PC-3 (cell line): ENCODE data around the gene RIGI. TPM values are rescaled to one million over a fixed set of nuclear protein-coding genes. Genes with fewer than 3 reads are reported as not detected.

Source experiments
- ATAC-seq: fragments of 200-7000 bp; cut with Tn5 transposase; 2 replicates; pipeline ENCODE4 v1.9.1; 2020; ENCODE audit warnings: mild to moderate bottlenecking, moderate library complexity
- BruUV-seq: library from RNA; stranded (reverse); fragments of 400-500 nt; replicated peaks from 2 replicates; lab custom pipeline; 2021; lab: Mats Ljungman, UMichigan
- CTCF ChIA-PET: fragments of 300-600 bp; sonication (Branson Sonifier 250); formaldehyde crosslinking; loops from one replicate; lab custom pipeline; 2022; ENCODE audit warnings: antibody characterized with exemption; lab: Charles Lee
- POLR2A ChIA-PET: fragments of 300-600 bp; sonication (Branson Sonifier 250); formaldehyde crosslinking; loops from one replicate; lab custom pipeline; 2022; ENCODE audit warnings: antibody characterized with exemption; ENCODE audit not compliant: unreplicated experiment; lab: Charles Lee
- DNase-seq: peaks from one replicate; pipeline ENCODE4 v3.0.0-alpha.2; 2015
- H2AFZ ChIP-seq: fragments of 300-600 bp; sonication (generic); 2 replicates; pipeline ENCODE4 v1.6.0; 2016; ENCODE audit warnings: antibody characterized with exemption, low read length
- H3F3A ChIP-seq: fragments of 300-600 bp; sonication (generic); one replicate; pipeline ENCODE4 v1.6.0; 2017; ENCODE audit warnings: antibody characterized with exemption, low read length, control low read depth, mild to moderate bottlenecking; ENCODE audit not compliant: unreplicated experiment
- H3K27ac ChIP-seq: fragments of 300-600 bp; sonication (generic); 2 replicates; pipeline ENCODE4 v1.5.1; 2016; ENCODE audit warnings: mild to moderate bottlenecking, low read length
- H3K27me3 ChIP-seq: fragments of 300-600 bp; sonication (generic); 2 replicates; pipeline ENCODE4 v1.6.1; 2016; ENCODE audit warnings: low read length, mixed read lengths
- H3K36me3 ChIP-seq: fragments of 300-600 bp; sonication (generic); 2 replicates; pipeline ENCODE4 v1.6.1; 2016; ENCODE audit warnings: low read depth, mixed run types, low read length, mixed read lengths
- H3K4me1 ChIP-seq: fragments of 300-600 bp; sonication (generic); 2 replicates; pipeline ENCODE4 v1.5.1; 2016; ENCODE audit warnings: low read length; ENCODE audit not compliant: insufficient read depth
- H3K4me2 ChIP-seq: fragments of 300-600 bp; sonication (generic); 2 replicates; pipeline ENCODE4 v1.6.0; 2016; ENCODE audit warnings: low read length
- H3K4me3 ChIP-seq: fragments of 300-600 bp; sonication (generic); 2 replicates; pipeline ENCODE4 v1.5.1; 2016; ENCODE audit warnings: mild to moderate bottlenecking, low read length, mixed read lengths
- H3K79me2 ChIP-seq: fragments of 300-600 bp; sonication (generic); 2 replicates; pipeline ENCODE4 v1.6.1; 2017; ENCODE audit warnings: low read length, mixed read lengths
- H3K9ac ChIP-seq: fragments of 300-600 bp; sonication (generic); 2 replicates; pipeline ENCODE4 v1.6.0; 2016; ENCODE audit warnings: mild to moderate bottlenecking, low read length
- H3K9me2 ChIP-seq: fragments of 300-600 bp; sonication (generic); replicated peaks from 2 replicates; pipeline ENCODE4 v1.6.1; 2016; ENCODE audit warnings: mixed run types, low read length, mixed read lengths
- H3K9me3 ChIP-seq: fragments of 300-600 bp; sonication (generic); 2 replicates; pipeline ENCODE4 v1.6.1; 2016; ENCODE audit warnings: low read length, mixed read lengths
- H4K20me1 ChIP-seq: fragments of 300-600 bp; sonication (generic); 2 replicates; pipeline ENCODE4 v1.6.1; 2016; ENCODE audit warnings: low read length, mixed read lengths
- CTCF ChIP-seq: fragments of 300-600 bp; sonication (generic); conservative IDR thresholded peaks from 2 replicates; pipeline ENCODE4 v1.5.1; 2017; ENCODE audit warnings: antibody characterized with exemption, low read depth, mild to moderate bottlenecking, low read length
- EZH2 ChIP-seq: fragments of 300-600 bp; sonication (generic); IDR thresholded peaks from one replicate; pipeline ENCODE4 v1.6.1; 2017; ENCODE audit warnings: antibody characterized with exemption, mild to moderate bottlenecking, low read length; ENCODE audit not compliant: unreplicated experiment
- EZH2phosphoT487 ChIP-seq: fragments of 300-600 bp; sonication (generic); IDR thresholded peaks from 2 replicates; pipeline ENCODE4 v1.6.1; 2018; ENCODE audit warnings: mild to moderate bottlenecking, antibody characterized with exemption, low read length, borderline replicate concordance
- intact Hi-C: fragments of 100-400 bp; cut with micrococcal nuclease; formaldehyde crosslinking; loops from 2 replicates; pipeline ENCODE4 v1.9.0; 2023
- total RNA-seq: library from RNA; depleted of rRNA; stranded (reverse); fragments of >200 nt; gene quantifications from 2 replicates; pipeline ENCODE4 v1.2.3, GENCODE V29; 2014

RIGI gene
- total RNA-seq, 1 experiment from 2014 or later: 5.4 TPM

DNA sequence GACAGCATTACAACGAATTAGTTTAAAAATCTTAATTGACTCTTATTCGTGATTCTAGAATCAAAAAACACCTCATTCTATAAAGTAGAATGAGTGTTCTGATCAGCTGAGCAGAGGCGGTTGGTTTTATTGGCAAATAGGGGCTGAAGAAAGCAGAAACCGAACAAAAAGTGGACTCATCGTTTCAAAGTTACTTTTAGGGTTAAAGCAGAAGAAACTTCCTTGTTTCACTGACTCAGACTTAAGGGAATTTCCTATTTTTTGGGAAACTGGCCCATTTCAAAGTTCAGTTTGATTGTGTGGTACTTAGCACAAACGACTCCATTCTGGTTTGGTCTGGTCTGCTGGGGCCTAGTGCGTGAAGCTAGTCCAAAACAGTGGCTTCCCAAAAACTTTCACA lies 47.8 kb upstream of the RIGI start:
- peaks cover 35% of the 10 kb centered on the region for H3K79me2 ChIP-seq
- peaks cover 3% of the 10 kb centered on the region for H3F3A ChIP-seq
- POLR2A ChIA-PET: no interaction called here
- H3K4me3 ChIP-seq: peak overlapping the region; percentile 97; the same call in 1 of the 2 replicates
- DNase-seq (no peak), ATAC-seq (no peak)
- intact Hi-C loops: loop anchor here (2.0 to 5.0 kb wide), 2 partner anchors 47 to 142 kb away; partner anchors contain the start of gene RIGI
- no peaks in the 10 kb centered on the region for H3K36me3 ChIP-seq
- peak overlapping the region; percentile 91; the same call in 1 of the 2 replicates for H3K9ac ChIP-seq
- no peaks in the 10 kb centered on the region for H3K27me3 ChIP-seq
- peaks cover 17% of the 10 kb centered on the region for H3K4me1 ChIP-seq
- TF ChIP-seq EZH2: no peak
- no peak for TF ChIP-seq EZH2phosphoT487
- no peak for TF ChIP-seq CTCF
- no peaks in the 10 kb centered on the region for H3K9me3 ChIP-seq
- peak overlapping the region; percentile 87; the same call in 1 of the 2 replicates for H3K4me2 ChIP-seq
- H4K20me1 ChIP-seq: peaks cover 10% of the 10 kb centered on the region; the same call in 1 of the 2 replicates
- H3K27ac ChIP-seq: no peak overlapping the region
- CTCF ChIA-PET: no interaction called here
- BruUV-seq: no TSS peak
- peak overlapping the region; percentile 98; the same call in 1 of the 2 replicates for H2AFZ ChIP-seq
- no peaks in the 10 kb centered on the region for H3K9me2 ChIP-seq

GRCh38 chr9:32572900-32573523 lies 47.0 kb upstream of the RIGI start, which contains the start of gene NDUFB6:
Gene NDUFB6 (minus strand): TSS chr9:32573159. CDS start chr9:32573060, 99 bp downstream.
- BruUV-seq: no TSS peak
- no peaks in the 10 kb centered on the region for H3K27me3 ChIP-seq
- intact Hi-C loops: loop anchor here (1.0 to 5.0 kb wide), 4 partner anchors 20 to 194 kb away; partner anchors contain the start of gene RIGI
- no peaks in the 10 kb centered on the region for H3K36me3 ChIP-seq
- TF ChIP-seq EZH2phosphoT487 (no peak), EZH2 (no peak), CTCF (no peak)
- peak within 1 kb of the TSS; percentile 98 for H2AFZ ChIP-seq
- peak; percentile 89 for DNase-seq
- H3K9me2 ChIP-seq: no peaks in the 10 kb centered on the region
- CTCF ChIA-PET: interaction anchor here (1.1 to 1.4 kb wide), 2 partner anchors 47 to 192 kb away, joined by 4 to 11 read pairs; partner anchors contain the start of gene RIGI
- peaks cover 10% of the 10 kb centered on the region; the same call in 1 of the 2 replicates for H4K20me1 ChIP-seq
- H3K9ac ChIP-seq: peak within 1 kb of the TSS; percentile 91
- peak within 1 kb of the TSS; percentile 87 for H3K4me2 ChIP-seq
- H3K79me2 ChIP-seq: peaks cover 35% of the 10 kb centered on the region
- POLR2A ChIA-PET: no interaction called here
- H3K4me3 ChIP-seq: peak within 1 kb of the TSS; percentile 97
- ATAC-seq: peak; percentile 86
- peak within 1 kb of the TSS; percentile 55 for H3K27ac ChIP-seq
- no peaks in the 10 kb centered on the region for H3K9me3 ChIP-seq
- H3K4me1 ChIP-seq: peaks cover 17% of the 10 kb centered on the region
- H3F3A ChIP-seq: peaks cover 3% of the 10 kb centered on the region
